K562 (cell line): ENCODE results near the gene CD99L2. TPM values are rescaled to one million over a fixed set of nuclear protein-coding genes. Genes with fewer than 3 reads are reported as not detected.

Source experiments
- ATAC-seq: fragments of 200-7000 bp; cut with Tn5 transposase; 3 replicates; pipeline ENCODE4 v1.9.1; 2020; ENCODE audit warnings: moderate library complexity
- BruUV-seq: library from RNA; stranded (reverse); fragments of 400-500 nt; replicated peaks from 2 replicates; lab custom pipeline; 2021; lab: Mats Ljungman, UMichigan
- CTCF ChIA-PET: fragments of 300-600 bp; formaldehyde crosslinking; extraction: SDS; loops from one replicate; lab custom pipeline; 2021; ENCODE audit warnings: low intra/inter-chr PET ratio; lab: Yijun Ruan, JAX
- POLR2A ChIA-PET: fragments of 300-600, 350-650 bp; sonication (Branson Sonifier 250); formaldehyde crosslinking; extraction: SDS; loops from one replicate; lab custom pipeline; 2021; ENCODE audit warnings: antibody characterized with exemption, inconsistent platforms; lab: Yijun Ruan, JAX
- DNase-seq, 4 experiments: peaks; one replicate each; pipeline versions ENCODE4 v3.0.0 to v3.0.0-alpha.2; 2011 to 2018; ENCODE audit warnings: low spot score in 3 of 4, mixed read lengths in 3 of 4; ENCODE audit errors: extremely low read depth in 1 of 4
- FAIRE-seq: peaks from 2 replicates; lab custom pipeline; 2011; peaks lifted over from hg19 to GRCh38; lab: Jason Lieb, UNC
- H2AFZ ChIP-seq: 2 replicates; pipeline ENCODE4 v1.6.0; 2011; ENCODE audit warnings: low read depth, low read length, control low read depth, inconsistent platforms
- H3K27ac ChIP-seq: fragments of 200-600 bp; 3 replicates; pipeline ENCODE4 v1.8.0; 2011; ENCODE audit warnings: low read depth, mild to moderate bottlenecking, control low read depth, inconsistent platforms, low read length, moderate library complexity, mixed read lengths; ENCODE audit errors: extremely low read depth
- H3K27me3 ChIP-seq, 2 experiments: fragments of 300-600 bp in 1 of 2; 2 replicates in 1 of 2; 3 replicates in 1 of 2; pipeline versions ENCODE4 v1.6.0 to v1.8.0; 2011; ENCODE audit warnings: inconsistent platforms in 2 of 2, low read length in 2 of 2, mild to moderate bottlenecking in 1 of 2, mixed read lengths in 1 of 2, moderate library complexity in 1 of 2; ENCODE audit not compliant: control insufficient read depth in 2 of 2, insufficient read depth in 2 of 2
- H3K36me3 ChIP-seq: fragments of 300-600 bp; 3 replicates; pipeline ENCODE4 v1.8.0; 2011; ENCODE audit warnings: mild to moderate bottlenecking, low read length, inconsistent platforms; ENCODE audit not compliant: control insufficient read depth, insufficient read depth
- H3K4me1 ChIP-seq, 2 experiments: fragments of 200-600 bp in 1 of 2; replicated peaks in 1 of 2; 2 replicates in 1 of 2; 3 replicates in 1 of 2; pipeline versions ENCODE4 v1.5.1 to v1.8.0; 2011; ENCODE audit warnings: inconsistent platforms in 2 of 2, low read length in 2 of 2, mild to moderate bottlenecking in 1 of 2, mixed read lengths in 1 of 2, moderate library complexity in 1 of 2; ENCODE audit not compliant: control insufficient read depth in 2 of 2, insufficient read depth in 2 of 2
- H3K4me2 ChIP-seq: 2 replicates; pipeline ENCODE4 v1.6.1; 2011; ENCODE audit warnings: low read length, control low read depth, inconsistent platforms, mixed read lengths; ENCODE audit not compliant: insufficient read depth
- H3K4me3 ChIP-seq: fragments of 200-600 bp; sonication (generic), shearing (Covaris generic); 2 replicates; pipeline ENCODE4 v1.5.1; 2016; ENCODE audit warnings: control low read depth, inconsistent platforms
- H3K79me2 ChIP-seq: fragments of 200-600 bp; 3 replicates; pipeline ENCODE4 v1.8.0; 2011; ENCODE audit warnings: low read length, inconsistent platforms; ENCODE audit not compliant: control insufficient read depth, insufficient read depth
- H3K9ac ChIP-seq, 2 experiments: 2 replicates each; pipeline versions ENCODE4 v1.6.0 to v1.6.1; 2011; ENCODE audit warnings: low read depth in 2 of 2, low read length in 2 of 2, control low read depth in 1 of 2, inconsistent platforms in 1 of 2, mild to moderate bottlenecking in 1 of 2, mixed read lengths in 1 of 2; ENCODE audit not compliant: insufficient read depth in 1 of 2
- H3K9me1 ChIP-seq: one replicate; pipeline ENCODE4 v1.6.0; 2011; ENCODE audit warnings: inconsistent platforms, mild to moderate bottlenecking, low read length, moderate library complexity; ENCODE audit not compliant: control insufficient read depth, insufficient read depth
- H3K9me3 ChIP-seq: replicated peaks from 2 replicates; pipeline ENCODE4 v1.5.1; 2011; ENCODE audit warnings: low read depth, low read length, inconsistent platforms; ENCODE audit not compliant: control insufficient read depth, insufficient read depth
- H4K20me1 ChIP-seq: replicated peaks from 2 replicates; pipeline ENCODE4 v1.6.1; 2011; ENCODE audit warnings: low read length, inconsistent platforms, mixed read lengths; ENCODE audit not compliant: control insufficient read depth, insufficient read depth
- CSDE1 ChIP-seq, 2 experiments: fragments of 450-650 bp; IDR thresholded peaks; 2 replicates each; pipeline ENCODE4 v1.6.1; 2016; ENCODE audit warnings: mild to moderate bottlenecking in 1 of 2
- EHMT2 ChIP-seq: fragments of 450-650 bp; IDR thresholded peaks from 2 replicates; pipeline ENCODE4 v1.6.1; 2018; ENCODE audit warnings: antibody characterized with exemption
- ELF4 ChIP-seq: fragments of 450-650 bp; formaldehyde crosslinking; IDR thresholded peaks from 2 replicates; pipeline ENCODE4 v1.4.0; 2022; ENCODE audit warnings: missing genetic modification characterization
- PHF8 ChIP-seq: fragments of 200-600 bp; sonication (generic); IDR thresholded peaks from 2 replicates; pipeline ENCODE4 v1.6.1; 2012; ENCODE audit warnings: mixed run types, mild to moderate bottlenecking, inconsistent platforms, low read length, moderate library complexity, borderline replicate concordance
- POLR2H ChIP-seq: IDR thresholded peaks from 2 replicates; pipeline ENCODE4 v1.6.1; 2016; ENCODE audit warnings: missing genetic modification characterization, low read depth, mild to moderate bottlenecking, control low read depth, missing compliant biosample characterization, moderate library complexity
- RBM39 ChIP-seq: fragments of 200-400 bp; formaldehyde crosslinking; optimal IDR thresholded peaks from 2 replicates; pipeline ENCODE3; 2018; ENCODE audit warnings: low read depth, low read length
- RHOXF2B ChIP-seq: fragments of 250-450 bp; sonication (Bioruptor Pico); conservative IDR thresholded peaks from 2 replicates; pipeline ENCODE4 v1.5.1; 2021
- TBL1XR1 ChIP-seq, 2 experiments: IDR thresholded peaks; 2 replicates each; pipeline ENCODE4 v1.6.1; 2012; ENCODE audit warnings: improper control_type of control experiment in 2 of 2, low read length in 2 of 2, mild to moderate bottlenecking in 1 of 2
- ZBTB7A ChIP-seq: IDR thresholded peaks from 2 replicates; pipeline ENCODE4 v1.6.1; 2011; ENCODE audit warnings: low read depth, mild to moderate bottlenecking, low read length, moderate library complexity, borderline replicate concordance; ENCODE audit not compliant: control insufficient read depth
- ZFP30 ChIP-seq: fragments of 250-450 bp; sonication (Bioruptor Pico); IDR thresholded peaks from 2 replicates; pipeline ENCODE4 v1.8.0; 2022; ENCODE audit warnings: moderate library complexity, mild to moderate bottlenecking, inconsistent platforms, borderline replicate concordance
- ZFX ChIP-seq: sonication (generic); formaldehyde crosslinking; IDR thresholded peaks from 2 replicates; pipeline ENCODE4 v1.8.0; 2022; ENCODE audit warnings: mild to moderate bottlenecking, missing genetic modification reagents, moderate library complexity
- ZNF354B ChIP-seq: fragments of 250-450 bp; sonication (Bioruptor Pico); IDR thresholded peaks from 2 replicates; pipeline ENCODE4 v1.4.0; 2020
- ZNF668 ChIP-seq: fragments of 250-450 bp; sonication (Bioruptor Pico); IDR thresholded peaks from 2 replicates; pipeline ENCODE4 v1.8.0; 2022; ENCODE audit warnings: mild to moderate bottlenecking, inconsistent platforms
- WGBS: fragments of 100-300 bp; shearing (Covaris generic); methylation state at CpG from one replicate; pipeline ENCODE4 v1.1.6; 2016; ENCODE audit warnings: low coverage, mixed read lengths; ENCODE audit not compliant: insufficient coverage; ENCODE audit errors: missing lambda C conversion rate; 5-methylcytosine and 5-hydroxymethylcytosine counted together
- in situ Hi-C: fragments of 300-500 bp; cut with MboI; formaldehyde crosslinking; loops from 4 replicates; pipeline ENCODE4 v1.15.0; 2018; ENCODE audit warnings: inconsistent platforms, mixed read lengths
- intact Hi-C: fragments of 100-400 bp; cut with micrococcal nuclease; formaldehyde crosslinking; loops from 2 replicates; pipeline ENCODE4 v1.14.2; 2022
- polyA plus RNA-seq, 8 experiments: library from polyadenylated mRNA; depleted of rRNA in 4 of 8; stranded (reverse) in 5 of 8; unstranded in 3 of 8; fragments of >200 nt; fragmentation: Nextera tagmentation in 2 of 8; fragmentation: Illumina TruSeq in 1 of 8; extraction: Ambion mirVana in 2 of 8; extraction: Trizol in 1 of 8; gene quantifications; 2 replicates each; pipeline versions ENCODE4 v1.2.1 to v1.2.3, GENCODE V29; 2011 to 2014; ENCODE audit warnings: inconsistent platforms in 1 of 8, missing spikeins in 1 of 8
- total RNA-seq, 7 experiments: library from RNA; depleted of rRNA in 6 of 7; stranded (reverse); fragments of >200 nt in 6 of 7; fragmentation: Illumina TruSeq in 2 of 7; extraction: Trizol in 2 of 7; gene quantifications; 2 replicates each; pipeline versions ENCODE4 v1.2.1 to v1.2.3, GENCODE V29; 2011 to 2021; ENCODE audit warnings: low replicate concordance in 1 of 7
- TF ChIP-seq, protein P1 (sequence below): fragments of 200-800 bp; sonication (Bioruptor generic); IDR thresholded peaks from 2 replicates; pipeline ENCODE4 v1.6.1; 2017; ENCODE audit warnings: missing genetic modification characterization, missing compliant biosample characterization
- TF ChIP-seq, protein P2 (sequence below): fragments of 450-650 bp; IDR thresholded peaks from 2 replicates; pipeline ENCODE4 v1.6.1; 2016; ENCODE audit warnings: mild to moderate bottlenecking
- TF ChIP-seq, protein P3 (sequence below): fragments of 250-450 bp; sonication (Bioruptor Pico); IDR thresholded peaks from 2 replicates; pipeline ENCODE4 v1.8.0; 2021; ENCODE audit warnings: borderline replicate concordance, mild to moderate bottlenecking, moderate library complexity; ENCODE audit not compliant: poor library complexity, severe bottlenecking

The CD99L2 gene
- total and polyA plus RNA-seq, 9 of the 15 experiments (the other 6 are each of a cell fraction or from before 2014, with no cell fraction given): 0.76 to 19.0 (median 11.9) TPM

DNA sequence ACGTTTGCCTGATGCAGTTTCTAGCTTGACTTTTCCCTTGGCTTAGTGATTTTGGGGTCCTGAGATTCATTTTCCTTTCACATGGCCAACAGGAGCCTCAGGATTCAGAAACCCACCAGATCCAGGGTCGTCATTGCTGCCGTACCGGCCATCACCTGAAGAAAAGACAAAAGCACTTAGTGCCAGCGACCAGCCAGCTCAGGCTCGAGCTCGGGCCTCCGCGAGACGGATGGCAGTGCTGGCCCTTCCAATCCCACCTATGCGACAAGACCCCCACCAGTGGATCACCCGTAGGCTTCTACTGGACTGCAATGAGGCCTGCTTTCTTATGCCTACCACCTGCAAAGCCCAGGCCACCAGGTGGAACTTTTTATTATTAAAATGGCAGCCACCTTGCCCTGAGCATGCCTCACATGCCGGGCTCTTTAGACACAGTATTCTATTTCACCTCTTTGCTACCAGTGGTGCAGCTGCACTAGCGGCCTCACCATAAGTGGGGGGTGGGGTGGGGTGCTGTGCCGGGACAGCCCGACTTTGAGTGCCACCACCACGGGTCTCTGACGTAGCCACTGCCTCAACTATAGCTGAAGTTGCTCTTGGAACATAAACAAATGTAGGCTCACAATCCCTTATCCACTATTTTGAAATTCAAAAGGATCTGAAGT lies 121.0 kb downstream of the CD99L2 start:
- no TSS peak for BruUV-seq
- Histone ChIP-seq H3K4me1 (no peaks in the 10 kb centered on the region), H3K79me2 (no peaks in the 10 kb centered on the region), H3K27ac (no peak overlapping the region), H3K9me3 (no peaks in the 10 kb centered on the region), H3K9me1 (no peaks in the 10 kb centered on the region), H3K9ac (no peak overlapping the region), H2AFZ (no peak overlapping the region), H3K36me3 (no peaks in the 10 kb centered on the region), H4K20me1 (no peaks in the 10 kb centered on the region), H3K4me3 (no peak overlapping the region), H3K4me2 (no peak overlapping the region), H3K27me3 (no peaks in the 10 kb centered on the region)
- in situ Hi-C loops: loop anchor here (5.0 to 25.0 kb wide), 3 partner anchors 225 to 585 kb away; no protein-coding TSS in a partner anchor
- ATAC-seq (no peak), DNase-seq (no peak), FAIRE-seq (no peak)
- TF ChIP-seq RBM39: no peak
- no peak for TF ChIP-seq POLR2H
- TF ChIP-seq ZFX (CRISPR knock-in tag): no peak
- TF ChIP-seq EHMT2: no peak
- no peak for TF ChIP-seq ZFP30 (CRISPR knock-in tag)
- no peak for TF ChIP-seq ZNF354B (CRISPR knock-in tag)
- TF ChIP-seq, protein P1, sequence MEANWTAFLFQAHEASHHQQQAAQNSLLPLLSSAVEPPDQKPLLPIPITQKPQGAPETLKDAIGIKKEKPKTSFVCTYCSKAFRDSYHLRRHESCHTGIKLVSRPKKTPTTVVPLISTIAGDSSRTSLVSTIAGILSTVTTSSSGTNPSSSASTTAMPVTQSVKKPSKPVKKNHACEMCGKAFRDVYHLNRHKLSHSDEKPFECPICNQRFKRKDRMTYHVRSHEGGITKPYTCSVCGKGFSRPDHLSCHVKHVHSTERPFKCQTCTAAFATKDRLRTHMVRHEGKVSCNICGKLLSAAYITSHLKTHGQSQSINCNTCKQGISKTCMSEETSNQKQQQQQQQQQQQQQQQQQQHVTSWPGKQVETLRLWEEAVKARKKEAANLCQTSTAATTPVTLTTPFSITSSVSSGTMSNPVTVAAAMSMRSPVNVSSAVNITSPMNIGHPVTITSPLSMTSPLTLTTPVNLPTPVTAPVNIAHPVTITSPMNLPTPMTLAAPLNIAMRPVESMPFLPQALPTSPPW (CRISPR knock-in tag): no peak
- no peak for TF ChIP-seq TBL1XR1 (IDR thresholded peaks at IDR 0.05; ENCODE audit: low read length in 2 of 2)
- TF ChIP-seq CSDE1 (IDR thresholded peaks at IDR 0.05): no peak
- TF ChIP-seq, protein P2, sequence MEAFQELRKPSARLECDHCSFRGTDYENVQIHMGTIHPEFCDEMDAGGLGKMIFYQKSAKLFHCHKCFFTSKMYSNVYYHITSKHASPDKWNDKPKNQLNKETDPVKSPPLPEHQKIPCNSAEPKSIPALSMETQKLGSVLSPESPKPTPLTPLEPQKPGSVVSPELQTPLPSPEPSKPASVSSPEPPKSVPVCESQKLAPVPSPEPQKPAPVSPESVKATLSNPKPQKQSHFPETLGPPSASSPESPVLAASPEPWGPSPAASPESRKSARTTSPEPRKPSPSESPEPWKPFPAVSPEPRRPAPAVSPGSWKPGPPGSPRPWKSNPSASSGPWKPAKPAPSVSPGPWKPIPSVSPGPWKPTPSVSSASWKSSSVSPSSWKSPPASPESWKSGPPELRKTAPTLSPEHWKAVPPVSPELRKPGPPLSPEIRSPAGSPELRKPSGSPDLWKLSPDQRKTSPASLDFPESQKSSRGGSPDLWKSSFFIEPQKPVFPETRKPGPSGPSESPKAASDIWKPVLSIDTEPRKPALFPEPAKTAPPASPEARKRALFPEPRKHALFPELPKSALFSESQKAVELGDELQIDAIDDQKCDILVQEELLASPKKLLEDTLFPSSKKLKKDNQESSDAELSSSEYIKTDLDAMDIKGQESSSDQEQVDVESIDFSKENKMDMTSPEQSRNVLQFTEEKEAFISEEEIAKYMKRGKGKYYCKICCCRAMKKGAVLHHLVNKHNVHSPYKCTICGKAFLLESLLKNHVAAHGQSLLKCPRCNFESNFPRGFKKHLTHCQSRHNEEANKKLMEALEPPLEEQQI: no peak
- no peak for TF ChIP-seq ZBTB7A
- TF ChIP-seq ZNF668 (CRISPR knock-in tag): no peak
- no peak for TF ChIP-seq PHF8
- TF ChIP-seq, protein P3, sequence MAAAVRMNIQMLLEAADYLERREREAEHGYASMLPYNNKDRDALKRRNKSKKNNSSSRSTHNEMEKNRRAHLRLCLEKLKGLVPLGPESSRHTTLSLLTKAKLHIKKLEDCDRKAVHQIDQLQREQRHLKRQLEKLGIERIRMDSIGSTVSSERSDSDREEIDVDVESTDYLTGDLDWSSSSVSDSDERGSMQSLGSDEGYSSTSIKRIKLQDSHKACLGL (CRISPR knock-in tag): no peak
- no peak for TF ChIP-seq ELF4
- TF ChIP-seq RHOXF2B (CRISPR knock-in tag): no peak
- POLR2A ChIA-PET: no interaction called here
- intact Hi-C loops: loop anchor here (10.0 kb wide), 1 partner anchor 907 kb away; no protein-coding TSS in a partner anchor
- 70% methylated on average over 9 of the region's 18 CpGs for WGBS
- CTCF ChIA-PET: interaction anchor here (0.6 kb wide), 1 partner anchor 97 kb away, joined by 3 read pairs; no protein-coding TSS in a partner anchor
